ENCODE data around the gene HCN4. TPM values are rescaled to one million over a fixed set of nuclear protein-coding genes. Genes with fewer than 3 reads are reported as not detected.

The HCN4 gene
- total and polyA plus RNA-seq, 2 of the 8 experiments (the other 6 are each of a cell fraction or from before 2014, with no cell fraction given): 3.7 to 8.5 TPM

DNA sequence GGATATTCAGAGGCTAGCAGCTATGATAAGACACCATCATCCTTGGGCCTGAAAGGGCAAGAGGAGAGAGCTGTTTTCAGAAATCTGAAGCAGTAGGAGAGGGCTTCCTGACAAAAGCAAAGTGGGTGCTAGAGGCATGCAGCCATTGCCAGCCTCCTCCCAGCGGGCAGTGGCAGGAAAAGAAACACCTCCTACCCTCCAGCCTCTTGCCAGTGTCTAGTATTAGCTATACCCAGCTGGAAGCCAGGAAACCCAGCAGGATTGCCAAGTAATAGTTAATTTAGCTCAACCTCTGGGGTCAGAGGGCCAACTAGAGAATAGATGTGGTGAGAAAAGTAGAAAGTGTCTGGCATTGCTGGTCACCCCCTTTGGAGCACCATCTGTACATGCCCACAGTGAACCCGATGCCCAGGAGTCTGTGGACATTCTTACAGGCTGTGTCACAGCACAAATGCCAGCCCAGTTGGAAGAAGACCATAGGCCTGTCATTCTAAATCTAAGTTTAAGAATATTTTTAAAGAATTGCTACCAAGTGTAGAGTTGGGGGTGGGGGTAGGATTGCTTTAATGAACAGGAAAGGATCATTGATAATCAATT, 85.3 kb downstream of the HCN4 start:
- Histone ChIP-seq H2AK5ac (ENCODE audit: low read depth, low read length) (no peak overlapping the region), H2AFZ (ENCODE audit: low read length) (no peak overlapping the region), H3K23me2 (ENCODE audit: low read depth, low read length) (no peaks in the 10 kb centered on the region), H3K9ac (replicated peaks in 1 of 4; ENCODE audit: extremely low read depth in 1 of 4, low read depth in 3 of 4, low read length in 3 of 4) (no peak overlapping the region), H3K9me3 (ENCODE audit: insufficient read depth in 2 of 2, low read depth in 1 of 2, low read length in 1 of 2) (no peaks in the 10 kb centered on the region), H3K36me3 (ENCODE audit: control insufficient read depth in 2 of 4, insufficient read depth in 4 of 4, low read length in 3 of 4) (peaks cover 5 to 26% (median 16%) of the 10 kb centered on the region in 4 experiments), H2BK5ac (ENCODE audit: low read depth, low read length) (no peak overlapping the region), H3K27ac (ENCODE audit: low read depth, low read length) (no peak overlapping the region), H3K4me1 (replicated peaks in 1 of 4; ENCODE audit: control insufficient read depth in 3 of 4, insufficient read depth in 4 of 4, low read length in 3 of 4) (no peaks in the 10 kb centered on the region), H4K8ac (ENCODE audit: extremely low read depth, insufficient read depth, low read length) (no peak overlapping the region; the same call in 1 of the 2 replicates), H3K79me1 (ENCODE audit: low read depth, low read length) (no peaks in the 10 kb centered on the region), H3K56ac (replicated peaks; ENCODE audit: insufficient read length, low read depth, low read length) (no peak overlapping the region), H3K23ac (ENCODE audit: insufficient read length) (no peak overlapping the region), H3K79me2 (ENCODE audit: control insufficient read depth in 1 of 2, insufficient read depth in 2 of 2, low read length in 2 of 2) (no peaks in the 10 kb centered on the region), H2BK120ac (replicated peaks; ENCODE audit: low read depth, low read length) (no peak overlapping the region), H4K91ac (replicated peaks; ENCODE audit: insufficient read length, low read length) (no peak overlapping the region), H3K4ac (replicated peaks; ENCODE audit: insufficient read length, low read depth, low read length) (no peak overlapping the region), H4K20me1 (replicated peaks in 1 of 2; ENCODE audit: control insufficient read depth in 1 of 2, insufficient read depth in 2 of 2, low read length in 2 of 2) (no peaks in the 10 kb centered on the region), H3K4me2 (ENCODE audit: insufficient read depth in 1 of 2, low read depth in 2 of 2, low read length in 2 of 2) (no peak overlapping the region), H3K4me3 (ENCODE audit: extremely low read depth in 1 of 4, insufficient read depth in 2 of 4, low read depth in 3 of 4, low read length in 4 of 4) (no peak overlapping the region), H3K18ac (ENCODE audit: extremely low read depth, low read length) (no peak overlapping the region), H3K27me3 (replicated peaks in 1 of 4; ENCODE audit: control insufficient read depth in 3 of 4, extremely low read depth in 1 of 4, insufficient read depth in 3 of 4, low read length in 3 of 4) (no peaks in the 10 kb centered on the region), H2BK20ac (ENCODE audit: low read length) (no peak overlapping the region), H4K5ac (ENCODE audit: insufficient read length, low read depth, low read length) (no peak overlapping the region), H2BK15ac (ENCODE audit: low read length) (no peak overlapping the region), H3K14ac (ENCODE audit: insufficient read length) (no peak overlapping the region), H2BK12ac (ENCODE audit: low read depth, low read length) (no peak overlapping the region)
- ChIA-PET POLR2A (ENCODE audit: partially characterized antibody) (no interaction called here), CTCF (ENCODE audit: partially characterized antibody) (interaction anchor here (0.7 to 3.7 kb wide), 7 partner anchors 9 to 561 kb away, joined by 3 to 24 read pairs (median 3); no protein-coding TSS in a partner anchor)
- WGBS, 2 experiments (ENCODE audit: extremely low coverage in 1 of 2, insufficient coverage in 1 of 2, insufficient read length in 1 of 2, insufficient replicate concordance in 2 of 2, low coverage in 1 of 2, low lambda C conversion rate in 2 of 2, missing lambda C conversion rate in 1 of 2): 91% methylated on average over 2 of the region's 2 CpGs; no CpG with 5 or more reads in 1 of the 2 experiments
- FAIRE-seq (no peak), DNase-seq (ENCODE audit: low read depth in 1 of 2, low spot score in 2 of 2) (no peak)
- TF ChIP-seq, protein P1, sequence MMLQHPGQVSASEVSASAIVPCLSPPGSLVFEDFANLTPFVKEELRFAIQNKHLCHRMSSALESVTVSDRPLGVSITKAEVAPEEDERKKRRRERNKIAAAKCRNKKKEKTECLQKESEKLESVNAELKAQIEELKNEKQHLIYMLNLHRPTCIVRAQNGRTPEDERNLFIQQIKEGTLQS (IDR thresholded peaks at IDR 0.05; ENCODE audit: insufficient read depth, low read depth, low read length): no peak
- TF ChIP-seq PHF8 (conservative IDR thresholded peaks at IDR 0.05; ENCODE audit: low read depth, low read length): no peak
- TF ChIP-seq MAFK (IDR thresholded peaks at IDR 0.05; ENCODE audit: low read depth, low read length): no peak
- no peak for TF ChIP-seq POU5F1 (IDR thresholded peaks at IDR 0.05; ENCODE audit: low read depth, low read length)
- no peak for TF ChIP-seq JUN (IDR thresholded peaks at IDR 0.05; ENCODE audit: low read depth, low read length)
- TF ChIP-seq TAF1 (IDR thresholded peaks at IDR 0.05; ENCODE audit: low read depth, low read length): no peak
- TF ChIP-seq TEAD4 (IDR thresholded peaks at IDR 0.05; ENCODE audit: low read depth, low read length): no peak
- TF ChIP-seq HDAC2 (IDR thresholded peaks at IDR 0.05; ENCODE audit: borderline replicate concordance in 1 of 2, low read depth in 2 of 2, low read length in 2 of 2): no peak
- TF ChIP-seq GABPA (IDR thresholded peaks at IDR 0.05; ENCODE audit: borderline replicate concordance, insufficient read depth, low read length): no peak
- TF ChIP-seq EP300 (IDR thresholded peaks at IDR 0.05; ENCODE audit: borderline replicate concordance in 1 of 2, low read depth in 2 of 2, low read length in 2 of 2): no peak
- no peak for TF ChIP-seq CTBP2 (IDR thresholded peaks at IDR 0.05; ENCODE audit: borderline replicate concordance, insufficient read depth, insufficient read length, low read length)
- no peak for TF ChIP-seq TBP (IDR thresholded peaks at IDR 0.05; ENCODE audit: low read depth, low read length)
